ENCODE measurements around the gene PKIB. TPM values are rescaled to one million over a fixed set of nuclear protein-coding genes. Genes with fewer than 3 reads are reported as not detected.

PKIB gene
- total RNA-seq, 1 donor from 2014 or later = 74.6 TPM

DNA sequence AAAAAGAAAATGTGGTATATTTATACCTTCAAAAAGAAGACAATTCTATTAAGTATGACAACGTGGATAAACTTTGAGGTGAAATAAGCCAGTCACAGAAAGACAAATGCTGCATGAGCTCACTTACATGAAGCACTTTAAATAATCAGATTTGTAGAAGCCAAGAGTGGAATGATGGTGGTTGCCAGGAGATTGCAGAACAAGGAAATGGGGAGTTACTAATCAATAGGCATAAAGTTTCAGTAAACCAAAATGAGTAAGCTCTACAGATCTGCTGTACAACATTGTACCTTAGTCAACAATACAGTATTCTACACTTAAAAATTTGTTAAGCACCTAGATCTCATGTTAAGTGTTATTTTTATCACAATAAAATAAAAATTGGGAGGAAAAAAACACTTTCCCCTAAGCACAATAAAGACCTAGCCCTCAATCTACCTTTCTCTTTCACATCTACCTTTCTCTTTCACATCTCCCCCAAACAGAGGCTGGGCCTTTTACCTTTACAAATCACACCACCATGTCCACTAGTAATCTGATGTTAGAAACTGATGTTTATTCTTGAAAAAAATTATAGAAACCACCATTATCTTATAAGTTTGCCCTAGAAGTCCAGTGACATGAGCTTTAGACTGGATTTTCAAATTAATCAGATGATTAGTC, 73.9 kb downstream of the PKIB start:
- no peak overlapping the region for H3K27ac ChIP-seq (ENCODE audit: low read depth, low read length)
- H2AFZ ChIP-seq (ENCODE audit: low read depth, low read length) = no peak overlapping the region
- Mint-ChIP-seq H3K4me3 (ENCODE audit: unreplicated experiment) (no peak overlapping the region), H3K36me3 (ENCODE audit: low read depth, unreplicated experiment) (peaks cover 10% of the 10 kb centered on the region), H3K9me3 (ENCODE audit: unreplicated experiment) (peaks cover 2% of the 10 kb centered on the region), H3K4me1 (ENCODE audit: low read depth, unreplicated experiment) (peaks cover 7% of the 10 kb centered on the region), H3K27ac (ENCODE audit: unreplicated experiment) (no peak overlapping the region), H3K27me3 (ENCODE audit: low read depth, unreplicated experiment) (no peaks in the 10 kb centered on the region)
- H3K4me3 ChIP-seq (ENCODE audit: insufficient read depth, low read depth, low read length) = no peak overlapping the region
- no peak overlapping the region for H3K4me2 ChIP-seq (ENCODE audit: low read length)
- no peak overlapping the region for H3K9ac ChIP-seq (ENCODE audit: low read length)
- FAIRE-seq = no peak
- peak; percentile 32 for DNase-seq (ENCODE audit: low read depth)
- no peaks in the 10 kb centered on the region for H3K9me3 ChIP-seq (ENCODE audit: insufficient read depth, low read depth, low read length)
- no peak for TF ChIP-seq EZH2 (IDR thresholded peaks at IDR 0.05; ENCODE audit: insufficient read depth, low read length)
- TF ChIP-seq, protein P1, sequence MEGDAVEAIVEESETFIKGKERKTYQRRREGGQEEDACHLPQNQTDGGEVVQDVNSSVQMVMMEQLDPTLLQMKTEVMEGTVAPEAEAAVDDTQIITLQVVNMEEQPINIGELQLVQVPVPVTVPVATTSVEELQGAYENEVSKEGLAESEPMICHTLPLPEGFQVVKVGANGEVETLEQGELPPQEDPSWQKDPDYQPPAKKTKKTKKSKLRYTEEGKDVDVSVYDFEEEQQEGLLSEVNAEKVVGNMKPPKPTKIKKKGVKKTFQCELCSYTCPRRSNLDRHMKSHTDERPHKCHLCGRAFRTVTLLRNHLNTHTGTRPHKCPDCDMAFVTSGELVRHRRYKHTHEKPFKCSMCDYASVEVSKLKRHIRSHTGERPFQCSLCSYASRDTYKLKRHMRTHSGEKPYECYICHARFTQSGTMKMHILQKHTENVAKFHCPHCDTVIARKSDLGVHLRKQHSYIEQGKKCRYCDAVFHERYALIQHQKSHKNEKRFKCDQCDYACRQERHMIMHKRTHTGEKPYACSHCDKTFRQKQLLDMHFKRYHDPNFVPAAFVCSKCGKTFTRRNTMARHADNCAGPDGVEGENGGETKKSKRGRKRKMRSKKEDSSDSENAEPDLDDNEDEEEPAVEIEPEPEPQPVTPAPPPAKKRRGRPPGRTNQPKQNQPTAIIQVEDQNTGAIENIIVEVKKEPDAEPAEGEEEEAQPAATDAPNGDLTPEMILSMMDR (IDR thresholded peaks at IDR 0.05; ENCODE audit: insufficient read depth, low read depth, low read length) = no peak
- H3K36me3 ChIP-seq (ENCODE audit: insufficient read depth, low read length) = no peaks in the 10 kb centered on the region
- no peaks in the 10 kb centered on the region for H3K27me3 ChIP-seq (ENCODE audit: insufficient read depth, low read length)
- H3K4me1 ChIP-seq (ENCODE audit: insufficient read depth, low read length) = no peaks in the 10 kb centered on the region
- H4K20me1 ChIP-seq (ENCODE audit: insufficient read depth, low read length) = no peaks in the 10 kb centered on the region
- H3K79me2 ChIP-seq (ENCODE audit: insufficient read depth, low read length) = no peaks in the 10 kb centered on the region

DNA sequence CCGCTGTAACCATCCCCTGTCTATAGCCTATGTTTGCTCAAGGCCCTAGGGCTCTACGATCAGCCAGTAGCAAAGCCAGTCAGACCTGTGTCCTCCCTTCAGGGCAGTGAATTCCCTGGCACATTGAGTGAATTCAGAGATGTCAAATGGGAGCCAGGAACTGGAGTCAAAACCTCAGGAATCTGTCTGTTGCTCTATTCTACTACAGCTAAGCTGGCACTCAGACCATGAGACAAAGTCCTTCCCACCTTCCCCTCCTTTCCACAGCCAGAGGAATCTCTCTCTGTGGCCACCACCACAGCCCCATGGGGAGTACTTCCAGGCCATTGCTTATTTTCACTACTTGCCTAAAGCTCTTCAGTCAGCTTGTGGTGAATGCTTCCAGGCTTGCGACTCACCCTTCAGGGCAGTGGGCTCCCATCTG, 82.0 kb downstream of the PKIB start:
- H3K4me2 ChIP-seq (ENCODE audit: low read length) = no peak overlapping the region
- no peak for FAIRE-seq

More for the DNA sequence above, 82.0 kb downstream of the PKIB start:
- Histone ChIP-seq H3K9ac (ENCODE audit: low read length) (no peak overlapping the region), H3K9me3 (ENCODE audit: insufficient read depth, low read depth, low read length) (no peaks in the 10 kb centered on the region), H4K20me1 (ENCODE audit: insufficient read depth, low read length) (no peaks in the 10 kb centered on the region), H3K79me2 (ENCODE audit: insufficient read depth, low read length) (no peaks in the 10 kb centered on the region), H3K4me1 (ENCODE audit: insufficient read depth, low read length) (peaks cover 18% of the 10 kb centered on the region), H3K27me3 (ENCODE audit: insufficient read depth, low read length) (no peaks in the 10 kb centered on the region), H3K36me3 (ENCODE audit: insufficient read depth, low read length) (no peaks in the 10 kb centered on the region), H3K27ac (ENCODE audit: low read depth, low read length) (no peak overlapping the region), H3K4me3 (ENCODE audit: insufficient read depth, low read depth, low read length) (no peak overlapping the region), H2AFZ (ENCODE audit: low read depth, low read length) (no peak overlapping the region)
- no peaks in the 10 kb centered on the region for H3K27me3 Mint-ChIP-seq (ENCODE audit: low read depth, unreplicated experiment)
- no peak for TF ChIP-seq EZH2 (IDR thresholded peaks at IDR 0.05; ENCODE audit: insufficient read depth, low read length)
- TF ChIP-seq, protein P1 (IDR thresholded peaks at IDR 0.05; ENCODE audit: insufficient read depth, low read depth, low read length) = no peak
- H3K27ac Mint-ChIP-seq (ENCODE audit: unreplicated experiment) = peak overlapping the region; percentile 97
- H3K9me3 Mint-ChIP-seq (ENCODE audit: unreplicated experiment) = no peaks in the 10 kb centered on the region
- H3K36me3 Mint-ChIP-seq (ENCODE audit: low read depth, unreplicated experiment) = peaks cover 7% of the 10 kb centered on the region
- no peak overlapping the region for H3K4me3 Mint-ChIP-seq (ENCODE audit: unreplicated experiment)
- H3K4me1 Mint-ChIP-seq (ENCODE audit: low read depth, unreplicated experiment) = peaks cover 41% of the 10 kb centered on the region
- DNase-seq (ENCODE audit: low read depth) = peak; percentile 92

Measured in astrocyte (in vitro differentiated cells and primary cell).